ENCODE data around the gene GRID2. TPM values are rescaled to one million over a fixed set of nuclear protein-coding genes. Genes with fewer than 3 reads are reported as not detected.

The GRID2 gene
- total and polyA plus RNA-seq, 2 donors from 2014 or later = 0.19 TPM; not detected in 1

DNA sequence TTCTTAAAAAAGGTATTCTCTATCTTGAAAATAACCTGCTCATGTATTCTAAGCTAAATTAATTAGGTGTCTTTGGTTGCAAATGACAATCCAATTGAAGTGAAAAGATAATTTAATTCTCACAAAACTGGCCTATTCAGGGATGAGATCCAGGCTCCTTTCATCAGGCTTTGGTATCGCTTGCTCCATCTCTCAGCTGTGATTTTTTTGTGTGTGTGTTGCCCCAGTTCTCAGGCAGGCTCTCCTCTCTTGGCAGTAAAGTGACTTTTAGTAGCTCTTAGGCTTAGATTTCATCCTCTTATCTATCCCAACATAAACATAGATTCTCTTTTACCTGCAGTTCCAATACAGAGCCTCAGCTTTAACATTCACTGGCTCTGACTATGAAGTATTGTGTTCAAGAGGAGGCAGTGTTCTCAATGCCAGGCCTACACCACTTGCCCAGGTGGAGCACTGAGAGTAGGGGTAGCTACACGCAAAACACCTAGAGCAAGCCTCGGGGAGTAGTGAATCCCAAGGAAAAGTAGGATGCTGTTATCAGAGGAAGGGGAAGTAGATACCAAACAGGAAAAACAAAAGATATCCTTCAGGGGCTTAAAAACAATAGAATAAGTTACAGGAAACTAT is 1132.3 kb downstream of the GRID2 start:
- DNase-seq (no peak), FAIRE-seq (no peak)
- H3K9ac ChIP-seq (ENCODE audit: low read length in 3 of 3) = no peak overlapping the region
- no peaks in the 10 kb centered on the region for H3K27me3 ChIP-seq (ENCODE audit: control insufficient read depth, insufficient read depth, low read length)
- TF ChIP-seq, protein P1, sequence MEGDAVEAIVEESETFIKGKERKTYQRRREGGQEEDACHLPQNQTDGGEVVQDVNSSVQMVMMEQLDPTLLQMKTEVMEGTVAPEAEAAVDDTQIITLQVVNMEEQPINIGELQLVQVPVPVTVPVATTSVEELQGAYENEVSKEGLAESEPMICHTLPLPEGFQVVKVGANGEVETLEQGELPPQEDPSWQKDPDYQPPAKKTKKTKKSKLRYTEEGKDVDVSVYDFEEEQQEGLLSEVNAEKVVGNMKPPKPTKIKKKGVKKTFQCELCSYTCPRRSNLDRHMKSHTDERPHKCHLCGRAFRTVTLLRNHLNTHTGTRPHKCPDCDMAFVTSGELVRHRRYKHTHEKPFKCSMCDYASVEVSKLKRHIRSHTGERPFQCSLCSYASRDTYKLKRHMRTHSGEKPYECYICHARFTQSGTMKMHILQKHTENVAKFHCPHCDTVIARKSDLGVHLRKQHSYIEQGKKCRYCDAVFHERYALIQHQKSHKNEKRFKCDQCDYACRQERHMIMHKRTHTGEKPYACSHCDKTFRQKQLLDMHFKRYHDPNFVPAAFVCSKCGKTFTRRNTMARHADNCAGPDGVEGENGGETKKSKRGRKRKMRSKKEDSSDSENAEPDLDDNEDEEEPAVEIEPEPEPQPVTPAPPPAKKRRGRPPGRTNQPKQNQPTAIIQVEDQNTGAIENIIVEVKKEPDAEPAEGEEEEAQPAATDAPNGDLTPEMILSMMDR (IDR thresholded peaks at IDR 0.05; ENCODE audit: borderline replicate concordance, extremely low read depth, insufficient read depth) = no peak
- intact Hi-C loops (cut with DNase I) = no loop called here
- H3K9me3 ChIP-seq (ENCODE audit: control insufficient read depth in 2 of 3, insufficient read depth in 1 of 3, low read length in 3 of 3) = no peaks in the 10 kb centered on the region
- H3K4me1 ChIP-seq (ENCODE audit: control insufficient read depth in 2 of 3, insufficient read depth in 2 of 3, low read depth in 1 of 3, low read length in 3 of 3) = no peaks in the 10 kb centered on the region
- H3K36me3 ChIP-seq (ENCODE audit: control insufficient read depth in 2 of 3, insufficient read depth in 3 of 3, low read length in 3 of 3) = no peaks in the 10 kb centered on the region
- H3K27ac ChIP-seq (ENCODE audit: low read depth in 2 of 2, low read length in 2 of 2) = no peak overlapping the region
- no peak overlapping the region for H3K4me3 ChIP-seq (ENCODE audit: low read length in 3 of 3)

DNA sequence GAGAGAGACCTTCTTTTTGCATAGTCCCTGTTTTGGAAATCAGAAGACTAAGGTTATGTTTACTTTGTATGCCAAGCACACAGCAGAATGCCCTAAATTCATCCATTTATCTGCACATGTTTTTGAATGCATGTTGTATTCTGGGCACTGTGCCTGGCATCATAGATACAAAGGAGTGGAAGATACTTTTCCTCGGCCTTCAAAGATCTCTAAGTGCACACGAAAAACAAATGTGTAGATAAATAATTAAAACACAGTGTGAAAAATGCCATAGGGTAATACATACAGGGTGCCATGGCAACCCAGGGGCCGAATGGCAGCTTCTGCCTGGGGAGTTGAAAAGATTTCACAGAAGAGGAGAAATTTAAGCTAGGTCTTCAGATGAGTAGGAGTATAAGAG is 1134.2 kb downstream of the GRID2 start:
- H3K9ac ChIP-seq (ENCODE audit: low read length in 3 of 3) = no peak overlapping the region
- TF ChIP-seq, protein P1 (IDR thresholded peaks at IDR 0.05; ENCODE audit: borderline replicate concordance, extremely low read depth, insufficient read depth) = no peak
- intact Hi-C loops (cut with DNase I) = no loop called here
- DNase-seq = no peak
- no peak overlapping the region for H3K27ac ChIP-seq (ENCODE audit: low read depth in 2 of 2, low read length in 2 of 2)
- no peaks in the 10 kb centered on the region for H3K9me3 ChIP-seq (ENCODE audit: control insufficient read depth in 2 of 3, insufficient read depth in 1 of 3, low read length in 3 of 3)
- no peak overlapping the region for H3K4me3 ChIP-seq (ENCODE audit: low read length in 3 of 3)
- H3K27me3 ChIP-seq (ENCODE audit: control insufficient read depth, insufficient read depth, low read length) = no peaks in the 10 kb centered on the region
- no peaks in the 10 kb centered on the region for H3K36me3 ChIP-seq (ENCODE audit: control insufficient read depth in 2 of 3, insufficient read depth in 3 of 3, low read length in 3 of 3)
- H3K4me1 ChIP-seq (ENCODE audit: control insufficient read depth in 2 of 3, insufficient read depth in 2 of 3, low read depth in 1 of 3, low read length in 3 of 3) = no peaks in the 10 kb centered on the region
- no peak for FAIRE-seq

DNA sequence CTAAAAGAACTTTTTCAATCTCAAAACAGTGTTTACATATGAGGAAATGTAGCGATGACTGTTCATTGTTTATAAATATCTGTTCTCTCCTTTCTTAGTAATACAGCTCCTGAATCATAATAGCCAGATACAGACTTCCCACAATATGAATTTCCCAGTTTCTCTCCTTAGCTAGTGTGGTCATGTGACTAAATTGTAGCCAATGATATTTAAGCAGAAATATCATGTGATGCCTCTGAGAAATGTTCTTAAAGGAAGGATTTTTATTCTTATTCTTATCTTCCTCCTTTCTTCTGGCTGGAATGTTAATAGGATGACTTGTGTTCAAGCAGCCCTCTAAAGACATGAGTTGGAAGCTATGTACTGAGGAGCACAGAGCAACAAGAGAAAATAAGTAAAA is 1141.1 kb downstream of the GRID2 start:
- no peaks in the 10 kb centered on the region for H3K27me3 ChIP-seq (ENCODE audit: control insufficient read depth, insufficient read depth, low read length)
- H3K4me3 ChIP-seq (ENCODE audit: low read length in 3 of 3) = no peak overlapping the region
- DNase-seq = no peak
- no peak overlapping the region for H3K27ac ChIP-seq (ENCODE audit: low read depth in 2 of 2, low read length in 2 of 2)
- intact Hi-C loops (cut with DNase I) = no loop called here
- no peak for FAIRE-seq
- H3K4me1 ChIP-seq (ENCODE audit: control insufficient read depth in 2 of 3, insufficient read depth in 2 of 3, low read depth in 1 of 3, low read length in 3 of 3) = no peaks in the 10 kb centered on the region
- no peaks in the 10 kb centered on the region for H3K36me3 ChIP-seq (ENCODE audit: control insufficient read depth in 2 of 3, insufficient read depth in 3 of 3, low read length in 3 of 3)
- H3K9ac ChIP-seq (ENCODE audit: low read length in 3 of 3) = no peak overlapping the region
- TF ChIP-seq, protein P1 (IDR thresholded peaks at IDR 0.05; ENCODE audit: borderline replicate concordance, extremely low read depth, insufficient read depth) = no peak
- H3K9me3 ChIP-seq (ENCODE audit: control insufficient read depth in 2 of 3, insufficient read depth in 1 of 3, low read length in 3 of 3) = no peaks in the 10 kb centered on the region

DNA sequence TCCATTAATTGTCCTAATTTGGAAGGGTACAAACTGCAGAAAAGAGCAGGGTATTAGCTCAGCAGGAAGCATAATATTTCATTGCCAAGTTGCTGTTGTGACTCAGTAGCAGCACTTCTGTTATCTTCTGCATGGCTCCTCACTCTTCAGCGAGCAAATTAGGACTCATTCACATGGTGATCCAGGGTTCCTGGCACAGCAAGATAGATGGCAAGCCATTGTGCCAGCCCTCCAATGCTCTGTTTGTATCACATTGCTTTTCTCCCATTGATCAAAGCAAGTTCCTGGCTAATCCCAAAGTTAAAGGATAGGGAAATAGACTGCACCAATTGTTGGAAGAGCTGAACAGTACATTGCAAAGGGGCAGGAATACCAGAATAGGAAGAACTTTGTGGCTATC is 1142.3 kb downstream of the GRID2 start:
- TF ChIP-seq, protein P1 (IDR thresholded peaks at IDR 0.05; ENCODE audit: borderline replicate concordance, extremely low read depth, insufficient read depth) = no peak
- Histone ChIP-seq H3K4me1 (ENCODE audit: control insufficient read depth in 2 of 3, insufficient read depth in 2 of 3, low read depth in 1 of 3, low read length in 3 of 3) (no peaks in the 10 kb centered on the region), H3K4me3 (ENCODE audit: low read length in 3 of 3) (no peak overlapping the region), H3K27me3 (ENCODE audit: control insufficient read depth, insufficient read depth, low read length) (no peaks in the 10 kb centered on the region), H3K36me3 (ENCODE audit: control insufficient read depth in 2 of 3, insufficient read depth in 3 of 3, low read length in 3 of 3) (no peaks in the 10 kb centered on the region), H3K9ac (ENCODE audit: low read length in 3 of 3) (no peak overlapping the region), H3K9me3 (ENCODE audit: control insufficient read depth in 2 of 3, insufficient read depth in 1 of 3, low read length in 3 of 3) (no peaks in the 10 kb centered on the region), H3K27ac (ENCODE audit: low read depth in 2 of 2, low read length in 2 of 2) (no peak overlapping the region)
- DNase-seq (no peak), FAIRE-seq (no peak)
- intact Hi-C loops (cut with DNase I) = no loop called here

Measured in kidney (tissue), 14 donors.